Large intestine (tissue), 3 donors: Measurements from ENCODE around the gene HELT. TPM values are rescaled to one million over a fixed set of nuclear protein-coding genes. Genes with fewer than 3 reads are reported as not detected.
"Not testable (repeated sequence)": the region's sequence is repeated elsewhere in the genome, so short reads cannot be mapped to it uniquely, and the experiment has no call there.

ENCODE experiments used
- DNase-seq, 2 donors: peaks; one replicate each; pipeline versions ENCODE4 v3.0.0 to v3.0.0-alpha.2; 2013
- H3K27ac ChIP-seq: one replicate; pipeline ENCODE4 v1.5.1; 2013; ENCODE audit warnings: low read length
- H3K27me3 ChIP-seq: 2 replicates; pipeline ENCODE4 v1.6.1; 2013; ENCODE audit warnings: low read length; ENCODE audit not compliant: control insufficient read depth, insufficient read depth
- H3K36me3 ChIP-seq: 2 replicates; pipeline ENCODE4 v1.6.1; 2013; ENCODE audit warnings: low read length; ENCODE audit not compliant: control insufficient read depth, insufficient read depth
- H3K4me1 ChIP-seq: one replicate; pipeline ENCODE4 v1.6.1; 2013; ENCODE audit warnings: low read length; ENCODE audit not compliant: control insufficient read depth, insufficient read depth
- H3K4me3 ChIP-seq: one replicate; pipeline ENCODE4 v1.5.1; 2013; ENCODE audit warnings: low read length
- H3K9me3 ChIP-seq: one replicate; pipeline ENCODE4 v1.6.1; 2013; ENCODE audit warnings: mild to moderate bottlenecking, low read depth, low read length, moderate library complexity; ENCODE audit not compliant: control insufficient read depth
- WGBS: methylation state at CpG from one replicate; pipeline ENCODE4 v1.1.5; 2013; ENCODE audit warnings: low lambda C conversion rate; ENCODE audit not compliant: insufficient coverage; 5-methylcytosine and 5-hydroxymethylcytosine counted together
- polyA plus RNA-seq: library from polyadenylated mRNA; unstranded; fragments of 120-200 nt; gene quantifications from one replicate; pipeline ENCODE4 v1.2.1, GENCODE V29; 2013

HELT gene
- polyA plus RNA-seq, 1 donor = not detected

DNA sequence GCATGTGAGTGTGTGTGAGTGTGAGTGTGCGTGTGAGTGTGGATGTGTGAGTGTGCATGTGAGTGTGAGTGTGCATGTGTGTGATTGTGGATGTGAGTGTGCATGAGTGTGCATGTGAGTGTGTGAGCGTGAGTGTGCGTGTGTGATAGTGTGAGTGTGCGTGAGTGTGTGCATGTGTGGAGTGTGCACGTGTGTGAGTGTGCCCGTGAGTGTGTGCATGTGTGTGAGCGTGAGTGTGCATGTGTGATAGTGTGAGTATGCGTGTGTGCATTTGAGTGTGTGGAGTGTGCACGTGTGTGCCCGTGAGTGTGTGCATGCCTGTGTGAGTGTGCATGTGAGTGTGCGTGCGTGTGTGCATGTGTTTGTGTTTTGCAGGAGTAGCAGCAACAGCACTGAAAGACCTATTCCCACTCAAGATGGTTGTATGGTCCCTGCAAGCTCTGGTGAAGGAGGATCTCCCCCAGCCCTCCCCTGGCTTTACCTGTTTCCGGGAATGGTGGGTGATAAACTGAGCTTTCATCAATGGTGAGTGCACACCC lies 30.7 kb upstream of the HELT start:
- Histone ChIP-seq H3K4me1 (no peaks in the 10 kb centered on the region), H3K9me3 (no peaks in the 10 kb centered on the region), H3K4me3 (no peak overlapping the region), H3K36me3 (no peaks in the 10 kb centered on the region), H3K27me3 (peaks cover 8% of the 10 kb centered on the region), H3K27ac (no peak overlapping the region)
- WGBS = no CpG with 5 or more reads among the region's 13 CpGs
- DNase-seq = no peak

DNA sequence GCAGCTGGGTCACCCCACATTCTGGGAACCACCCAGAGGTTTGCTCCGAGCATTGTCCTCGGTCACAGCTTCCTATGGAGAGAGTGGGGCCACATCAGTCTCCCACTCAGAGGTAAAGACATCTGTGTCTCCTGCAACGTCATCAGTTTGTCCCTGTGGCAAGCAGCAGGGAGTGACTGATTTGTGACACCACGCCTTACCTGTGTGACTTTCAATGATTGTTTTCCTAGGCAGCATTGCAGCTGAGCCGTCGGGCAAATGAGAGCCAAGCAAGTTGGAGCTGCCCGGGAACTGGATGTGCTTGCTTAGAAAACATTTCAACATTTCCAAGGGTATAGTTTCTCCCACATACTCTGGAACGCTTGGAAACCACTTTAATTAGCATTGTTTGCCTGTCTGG lies 29.7 kb upstream of the HELT start:
- Histone ChIP-seq H3K9me3 (no peaks in the 10 kb centered on the region), H3K4me1 (no peaks in the 10 kb centered on the region), H3K36me3 (no peaks in the 10 kb centered on the region), H3K27ac (no peak overlapping the region), H3K4me3 (no peak overlapping the region), H3K27me3 (peaks cover 4% of the 10 kb centered on the region)
- no peak for DNase-seq
- no CpG with 5 or more reads among the region's 8 CpGs for WGBS

DNA sequence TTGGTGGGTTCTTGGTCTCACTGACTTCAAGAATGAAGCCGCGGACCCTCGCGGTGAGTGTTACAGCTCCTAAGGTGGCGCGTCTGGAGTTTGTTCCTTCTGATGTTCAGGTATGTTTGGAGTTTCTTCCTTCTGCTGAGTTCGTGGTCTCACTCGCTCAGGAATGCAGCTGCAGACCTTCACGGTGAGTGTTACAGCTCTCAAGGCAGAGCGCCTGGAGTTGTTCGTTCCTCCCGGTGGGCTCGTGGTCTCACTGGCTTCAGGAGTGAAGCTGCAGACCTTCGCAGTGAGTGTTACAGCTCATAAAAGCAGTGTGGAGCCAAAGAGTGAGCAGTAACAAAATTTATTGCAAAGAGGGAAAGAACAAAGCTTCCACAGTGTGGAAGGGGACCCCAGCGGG lies 29.0 kb upstream of the HELT start:
- H3K27ac ChIP-seq, H3K4me3 ChIP-seq, DNase-seq, H3K9me3 ChIP-seq, H3K36me3 ChIP-seq, H3K27me3 ChIP-seq, H3K4me1 ChIP-seq: not testable (repeated sequence)
- no CpG with 5 or more reads among the region's 15 CpGs for whole genome bisulfite sequencing

DNA sequence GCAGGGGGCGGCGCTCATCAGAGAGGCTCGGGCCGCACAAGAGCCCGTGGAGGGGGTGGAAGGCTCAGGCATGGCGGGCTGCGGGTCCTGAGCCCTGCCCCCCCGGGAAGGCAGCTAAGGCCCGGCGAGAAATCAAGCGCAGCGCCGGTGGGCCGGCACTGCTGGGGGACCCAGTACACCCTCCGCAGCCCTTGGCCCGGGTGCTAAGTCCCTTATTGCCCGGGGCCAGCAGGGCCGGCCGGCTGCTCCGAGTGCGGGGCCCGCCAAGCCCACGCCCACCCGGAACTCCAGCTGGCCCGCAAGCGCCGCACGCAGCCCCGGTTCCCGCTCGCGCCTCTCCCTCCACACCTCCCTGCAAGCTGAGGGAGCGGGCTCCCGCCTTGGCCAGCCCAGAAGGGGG lies 28.2 kb upstream of the HELT start:
- H3K27me3 ChIP-seq, H3K9me3 ChIP-seq: not testable (repeated sequence)

DNA sequence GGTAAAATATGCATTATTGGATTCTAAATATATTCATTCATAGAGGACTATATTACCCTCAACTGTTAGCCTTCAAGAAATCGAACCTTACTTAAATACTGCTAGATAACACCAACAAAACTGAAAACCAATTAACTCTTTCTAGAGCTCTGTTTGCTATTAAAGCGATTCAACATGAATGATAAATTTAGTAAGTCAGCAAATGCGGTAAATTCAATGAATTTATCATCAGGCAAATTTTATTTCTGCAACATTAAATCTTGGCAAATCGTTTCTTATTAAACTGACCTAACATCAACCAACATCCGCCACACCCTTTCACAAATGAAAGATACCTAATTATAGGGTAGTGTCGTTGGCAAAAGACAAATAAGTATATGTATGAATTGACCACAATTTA lies 26.4 kb upstream of the HELT start:
- no peaks in the 10 kb centered on the region for H3K36me3 ChIP-seq
- no peak overlapping the region for H3K4me3 ChIP-seq
- 83% methylated on average over 1 of the region's 6 CpGs for WGBS
- no peak overlapping the region for H3K27ac ChIP-seq
- no peaks in the 10 kb centered on the region for H3K9me3 ChIP-seq
- no peaks in the 10 kb centered on the region for H3K4me1 ChIP-seq
- peaks cover 4% of the 10 kb centered on the region for H3K27me3 ChIP-seq
- DNase-seq = no peak

More for the DNA sequence above, 28.2 kb upstream of the HELT start:
- not testable (repeated sequence) for H3K36me3 ChIP-seq, H3K27ac ChIP-seq, H3K4me1 ChIP-seq, DNase-seq, H3K4me3 ChIP-seq
- no CpG with 5 or more reads among the region's 34 CpGs for WGBS

DNA sequence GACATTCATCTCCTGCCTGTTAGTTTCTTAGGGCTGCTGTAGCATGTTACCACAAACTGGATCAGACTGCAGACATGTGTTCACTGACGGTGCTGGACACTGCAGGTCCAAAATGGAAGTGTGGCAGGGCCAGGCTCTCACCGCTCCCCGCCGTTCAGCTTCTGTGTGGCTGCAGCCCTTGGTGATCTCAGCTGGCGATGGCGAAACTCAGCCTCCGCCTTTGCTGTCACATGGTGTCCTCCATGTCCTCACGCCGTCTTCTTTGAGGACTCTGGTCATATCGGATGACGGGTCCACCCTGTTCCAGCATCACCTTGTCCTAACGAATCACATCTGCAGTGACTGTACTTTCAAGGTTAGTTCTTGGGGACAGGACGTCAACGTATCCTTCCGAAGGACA lies 25.9 kb upstream of the HELT start:
- WGBS = 40% methylated on average over 1 of the region's 15 CpGs
- no peak overlapping the region for H3K4me3 ChIP-seq
- H3K27ac ChIP-seq = no peak overlapping the region
- DNase-seq = no peak
- no peaks in the 10 kb centered on the region for H3K9me3 ChIP-seq
- peaks cover 4% of the 10 kb centered on the region for H3K27me3 ChIP-seq
- no peaks in the 10 kb centered on the region for H3K4me1 ChIP-seq
- no peaks in the 10 kb centered on the region for H3K36me3 ChIP-seq

DNA sequence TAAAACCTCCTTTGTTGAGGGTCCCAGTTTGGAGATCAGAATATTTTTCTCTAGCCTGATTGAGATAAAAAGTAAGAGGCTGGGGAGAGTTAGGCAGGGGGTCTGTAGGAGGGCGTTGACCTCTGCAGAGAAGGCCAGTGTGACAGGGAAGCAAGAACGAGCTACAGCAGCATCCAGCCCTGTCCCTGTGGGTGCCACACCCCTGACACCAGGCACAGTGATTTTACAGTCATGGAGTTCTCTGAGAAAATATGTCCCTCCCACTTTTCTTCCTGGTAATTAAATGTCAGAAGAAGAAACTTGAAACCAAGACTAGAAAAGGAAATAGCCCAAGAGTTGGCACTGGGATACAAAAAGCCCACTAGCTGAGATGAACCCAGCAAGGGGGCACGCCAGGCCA lies 25.0 kb upstream of the HELT start:
- WGBS = no CpG with 5 or more reads among the region's 3 CpGs

DNA sequence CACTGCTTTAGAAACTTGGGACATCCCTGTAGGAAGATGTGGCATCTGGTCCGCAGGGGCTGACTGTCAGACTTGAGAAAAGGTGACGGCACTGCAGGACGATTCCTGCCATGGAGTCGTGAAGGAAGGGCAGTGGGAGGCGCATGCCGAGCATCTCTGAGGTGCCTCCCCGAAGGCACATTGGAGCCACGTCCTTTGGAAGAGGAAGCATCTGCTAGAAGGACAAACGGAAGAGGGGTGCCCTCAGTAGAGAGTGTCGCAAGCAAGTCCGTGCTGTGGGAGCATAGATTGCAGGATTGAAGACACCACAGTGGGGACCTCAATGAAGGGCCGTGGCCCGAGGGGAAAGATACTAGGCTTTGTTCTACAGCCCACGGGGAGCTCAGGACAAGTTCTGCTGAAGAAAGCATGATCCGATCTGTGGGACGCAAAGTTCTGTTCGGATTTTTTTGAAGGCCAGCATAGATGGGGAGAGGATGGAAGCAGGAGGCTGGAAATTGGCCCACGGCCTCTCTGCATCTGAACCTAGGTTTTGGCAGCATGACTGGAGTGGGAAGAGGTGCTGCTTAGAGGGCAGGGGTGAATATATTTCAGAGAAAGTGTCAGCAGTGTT lies 24.2 kb upstream of the HELT start:
- H3K9me3 ChIP-seq = no peaks in the 10 kb centered on the region
- no peaks in the 10 kb centered on the region for H3K4me1 ChIP-seq
- peaks cover 4% of the 10 kb centered on the region for H3K27me3 ChIP-seq
- H3K27ac ChIP-seq = no peak overlapping the region
- H3K4me3 ChIP-seq = no peak overlapping the region
- 100% methylated on average over 1 of the region's 18 CpGs for WGBS
- no peaks in the 10 kb centered on the region for H3K36me3 ChIP-seq
- no peak for DNase-seq

More for the DNA sequence above, 25.0 kb upstream of the HELT start:
- H3K4me3 ChIP-seq = no peak overlapping the region
- no peak for DNase-seq
- no peaks in the 10 kb centered on the region for H3K4me1 ChIP-seq
- H3K27ac ChIP-seq = no peak overlapping the region
- H3K27me3 ChIP-seq = peaks cover 4% of the 10 kb centered on the region
- no peaks in the 10 kb centered on the region for H3K36me3 ChIP-seq
- H3K9me3 ChIP-seq = no peaks in the 10 kb centered on the region

DNA sequence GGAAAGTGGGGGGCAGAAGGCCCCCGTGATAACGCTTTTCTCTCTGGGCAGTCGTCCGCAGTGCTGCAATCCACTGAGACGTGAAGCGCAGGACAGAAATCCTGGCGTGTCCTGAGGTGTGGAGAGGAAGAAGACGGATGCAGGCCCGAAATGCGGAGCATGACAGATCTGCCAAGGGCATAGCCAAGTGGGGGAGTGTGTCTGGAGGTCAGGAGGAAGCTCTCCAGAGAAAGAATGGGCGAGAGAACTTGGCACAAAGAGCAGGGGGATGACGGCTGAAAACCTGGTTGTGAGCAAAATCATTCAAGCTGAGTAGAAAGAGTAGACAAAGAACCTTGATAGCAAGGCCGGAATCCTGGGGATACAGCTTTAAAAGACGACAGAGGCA lies 23.7 kb upstream of the HELT start:
- no peaks in the 10 kb centered on the region for H3K9me3 ChIP-seq
- no peaks in the 10 kb centered on the region for H3K36me3 ChIP-seq
- no peak for DNase-seq
- H3K4me3 ChIP-seq = no peak overlapping the region
- H3K27me3 ChIP-seq = peaks cover 4% of the 10 kb centered on the region
- WGBS = 93% methylated on average over 3 of the region's 14 CpGs
- H3K27ac ChIP-seq = no peak overlapping the region
- no peaks in the 10 kb centered on the region for H3K4me1 ChIP-seq

DNA sequence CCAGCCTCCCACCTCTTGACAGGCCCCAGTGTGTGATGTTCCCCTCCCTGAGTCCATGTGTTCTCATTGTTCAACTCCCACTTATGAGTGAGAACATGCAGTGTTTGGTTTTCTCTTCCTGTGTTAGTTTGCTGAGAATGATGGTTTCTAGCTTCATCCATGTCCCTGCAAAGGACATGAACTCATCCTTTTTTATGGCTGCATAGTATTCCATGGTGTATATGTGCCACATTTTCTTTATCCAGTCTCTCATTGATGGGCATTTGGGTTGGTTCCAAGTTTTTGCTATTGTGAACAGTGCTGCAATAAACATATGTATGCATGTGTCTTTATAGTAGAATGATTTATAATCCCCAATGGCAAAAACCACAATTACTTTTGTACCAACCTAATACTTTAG lies 20.6 kb upstream of the HELT start:
- not testable (repeated sequence) for H3K36me3 ChIP-seq, H3K27me3 ChIP-seq, H3K9me3 ChIP-seq, H3K4me1 ChIP-seq, DNase-seq, H3K27ac ChIP-seq, H3K4me3 ChIP-seq

DNA sequence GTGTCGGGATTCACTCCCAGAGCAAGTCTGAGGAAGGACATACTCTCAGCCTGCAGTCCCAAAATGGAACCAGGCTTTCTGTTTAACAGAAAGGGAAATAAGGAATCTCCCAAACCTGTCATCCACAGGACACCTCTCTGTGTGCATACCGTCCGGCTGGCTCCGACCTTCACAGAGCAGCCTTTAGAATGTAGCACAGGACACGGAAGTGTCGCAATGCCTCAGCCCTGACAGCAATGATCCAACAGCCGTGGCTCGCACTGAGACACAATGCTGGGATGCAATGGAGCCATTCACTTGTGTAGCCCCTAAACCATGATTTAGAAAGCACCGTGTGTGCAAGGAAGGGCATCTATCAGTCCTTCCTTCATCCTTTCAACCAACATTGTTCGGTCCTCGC lies 15.5 kb upstream of the HELT start:
- WGBS = no CpG with 5 or more reads among the region's 11 CpGs
- DNase-seq = no peak
- H3K4me3 ChIP-seq = no peak overlapping the region

More for the DNA sequence above, 15.5 kb upstream of the HELT start:
- Histone ChIP-seq H3K27me3 (peaks cover 21% of the 10 kb centered on the region), H3K4me1 (no peaks in the 10 kb centered on the region), H3K27ac (no peak overlapping the region), H3K9me3 (no peaks in the 10 kb centered on the region), H3K36me3 (no peaks in the 10 kb centered on the region)
